ENCODE measurements around the gene IFITM2.

- TF ChIP-seq CTCF (IDR thresholded peaks at IDR 0.05) (no peak), POLR2A (IDR thresholded peaks at IDR 0.05) (no peak), POLR2AphosphoS5 (IDR thresholded peaks at IDR 0.05; ENCODE audit: insufficient read depth in 1 of 2, low read depth in 1 of 2) (no peak)
These were observed 5.7 kb downstream of the IFITM2 start for GRCh38 chr11:313304-313786.
